ENCODE data around the gene EIF2S2.

DNA sequence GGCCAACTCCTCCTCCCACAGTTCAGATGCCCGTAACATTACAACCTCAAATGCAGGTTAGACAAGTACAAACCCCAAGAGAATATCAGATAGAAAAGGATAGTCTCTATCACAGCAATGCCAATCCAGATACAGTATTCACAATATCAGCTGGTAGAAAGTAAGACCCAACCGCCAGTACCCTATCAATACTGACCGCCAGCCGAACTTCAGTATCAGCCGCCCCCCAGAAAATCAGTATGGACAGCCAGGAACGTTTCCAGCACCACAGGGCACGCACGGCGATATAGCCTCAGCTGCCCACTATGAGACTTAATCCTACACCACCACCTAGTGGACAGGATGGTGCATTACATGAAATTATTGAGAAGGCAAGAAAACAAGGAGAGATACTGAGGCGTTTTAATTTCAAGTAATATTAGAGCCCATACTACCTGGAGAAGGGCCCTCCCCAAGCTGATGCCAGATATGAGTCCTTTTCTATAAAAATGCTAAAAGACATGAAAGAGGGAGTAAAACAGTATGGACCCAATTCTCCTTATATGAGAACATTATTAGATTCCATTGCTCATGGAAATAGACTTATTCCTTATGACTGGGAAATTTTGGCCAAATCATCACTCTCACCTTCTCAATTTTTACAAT is 17.6 kb upstream of the EIF2S2 start:
- TF ChIP-seq, protein P1, sequence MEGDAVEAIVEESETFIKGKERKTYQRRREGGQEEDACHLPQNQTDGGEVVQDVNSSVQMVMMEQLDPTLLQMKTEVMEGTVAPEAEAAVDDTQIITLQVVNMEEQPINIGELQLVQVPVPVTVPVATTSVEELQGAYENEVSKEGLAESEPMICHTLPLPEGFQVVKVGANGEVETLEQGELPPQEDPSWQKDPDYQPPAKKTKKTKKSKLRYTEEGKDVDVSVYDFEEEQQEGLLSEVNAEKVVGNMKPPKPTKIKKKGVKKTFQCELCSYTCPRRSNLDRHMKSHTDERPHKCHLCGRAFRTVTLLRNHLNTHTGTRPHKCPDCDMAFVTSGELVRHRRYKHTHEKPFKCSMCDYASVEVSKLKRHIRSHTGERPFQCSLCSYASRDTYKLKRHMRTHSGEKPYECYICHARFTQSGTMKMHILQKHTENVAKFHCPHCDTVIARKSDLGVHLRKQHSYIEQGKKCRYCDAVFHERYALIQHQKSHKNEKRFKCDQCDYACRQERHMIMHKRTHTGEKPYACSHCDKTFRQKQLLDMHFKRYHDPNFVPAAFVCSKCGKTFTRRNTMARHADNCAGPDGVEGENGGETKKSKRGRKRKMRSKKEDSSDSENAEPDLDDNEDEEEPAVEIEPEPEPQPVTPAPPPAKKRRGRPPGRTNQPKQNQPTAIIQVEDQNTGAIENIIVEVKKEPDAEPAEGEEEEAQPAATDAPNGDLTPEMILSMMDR (IDR thresholded peaks at IDR 0.05): peak; percentile 89
- no peak for TF ChIP-seq EZH2 (IDR thresholded peaks at IDR 0.05)
